ENCODE measurements around the gene S100A12.

The S100A12 gene

DNA sequence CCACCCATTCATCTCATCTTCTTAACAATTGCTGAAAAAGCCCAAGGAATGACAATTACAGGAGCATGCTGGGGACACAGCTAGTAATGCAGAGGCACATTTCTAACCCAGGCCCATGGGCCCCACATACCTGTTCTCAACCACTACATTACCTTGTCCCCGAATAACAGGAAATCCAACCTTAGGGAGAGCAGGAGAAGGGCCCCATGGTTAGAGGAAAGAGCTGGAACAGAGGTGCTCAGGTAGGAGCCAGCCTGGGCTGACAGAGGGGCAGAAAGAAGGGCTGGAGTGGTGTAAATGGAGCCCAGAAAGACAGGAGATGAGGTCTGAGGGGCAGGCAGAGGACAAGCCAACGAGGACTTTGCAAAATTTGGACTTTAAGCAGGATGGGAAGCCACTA lies 26.8 kb upstream of the S100A12 start:
- no peaks in the 10 kb centered on the region for H3K79me2 ChIP-seq (ENCODE audit: low read length)
- H3K9me2 ChIP-seq (replicated peaks; ENCODE audit: insufficient read depth, low read length): no peaks in the 10 kb centered on the region
- DNase-seq: no peak
- no peak overlapping the region for H2AFZ ChIP-seq (ENCODE audit: low read length)
- no peak overlapping the region for H3K4me3 ChIP-seq (ENCODE audit: low read length)
- TF ChIP-seq EZH2phosphoT487 (IDR thresholded peaks at IDR 0.05; ENCODE audit: low read length) (no peak), EZH2 (optimal IDR thresholded peaks at IDR 0.05; ENCODE audit: low read depth, low read length) (no peak)
- TF ChIP-seq, protein P1, sequence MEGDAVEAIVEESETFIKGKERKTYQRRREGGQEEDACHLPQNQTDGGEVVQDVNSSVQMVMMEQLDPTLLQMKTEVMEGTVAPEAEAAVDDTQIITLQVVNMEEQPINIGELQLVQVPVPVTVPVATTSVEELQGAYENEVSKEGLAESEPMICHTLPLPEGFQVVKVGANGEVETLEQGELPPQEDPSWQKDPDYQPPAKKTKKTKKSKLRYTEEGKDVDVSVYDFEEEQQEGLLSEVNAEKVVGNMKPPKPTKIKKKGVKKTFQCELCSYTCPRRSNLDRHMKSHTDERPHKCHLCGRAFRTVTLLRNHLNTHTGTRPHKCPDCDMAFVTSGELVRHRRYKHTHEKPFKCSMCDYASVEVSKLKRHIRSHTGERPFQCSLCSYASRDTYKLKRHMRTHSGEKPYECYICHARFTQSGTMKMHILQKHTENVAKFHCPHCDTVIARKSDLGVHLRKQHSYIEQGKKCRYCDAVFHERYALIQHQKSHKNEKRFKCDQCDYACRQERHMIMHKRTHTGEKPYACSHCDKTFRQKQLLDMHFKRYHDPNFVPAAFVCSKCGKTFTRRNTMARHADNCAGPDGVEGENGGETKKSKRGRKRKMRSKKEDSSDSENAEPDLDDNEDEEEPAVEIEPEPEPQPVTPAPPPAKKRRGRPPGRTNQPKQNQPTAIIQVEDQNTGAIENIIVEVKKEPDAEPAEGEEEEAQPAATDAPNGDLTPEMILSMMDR (IDR thresholded peaks at IDR 0.05; ENCODE audit: low read length): no peak
- no peaks in the 10 kb centered on the region for H3F3A ChIP-seq (ENCODE audit: insufficient read depth, low read length)
- no peak overlapping the region for H3K4me2 ChIP-seq (ENCODE audit: low read depth, low read length)
- H4K20me1 ChIP-seq (ENCODE audit: insufficient read depth, low read length): no peaks in the 10 kb centered on the region
- no peaks in the 10 kb centered on the region for H3K4me1 ChIP-seq (ENCODE audit: low read length)
- no peak overlapping the region for H3K27ac ChIP-seq (ENCODE audit: low read length)
- H3K36me3 ChIP-seq (replicated peaks; ENCODE audit: insufficient read depth, low read length): no peaks in the 10 kb centered on the region
- no peak overlapping the region for H3K9ac ChIP-seq (ENCODE audit: low read length)
- H3K9me3 ChIP-seq (replicated peaks; ENCODE audit: insufficient read depth, low read length): no peaks in the 10 kb centered on the region
- H3K27me3 ChIP-seq (replicated peaks; ENCODE audit: insufficient read depth, low read length): no peaks in the 10 kb centered on the region

- Histone ChIP-seq H3K79me2 (ENCODE audit: low read length) (no peaks in the 10 kb centered on the region), H4K20me1 (ENCODE audit: insufficient read depth, low read length) (no peaks in the 10 kb centered on the region), H3K27me3 (replicated peaks; ENCODE audit: insufficient read depth, low read length) (no peaks in the 10 kb centered on the region; the same call in 1 of the 2 replicates), H3K9me3 (replicated peaks; ENCODE audit: insufficient read depth, low read length) (no peaks in the 10 kb centered on the region), H3K4me1 (ENCODE audit: low read length) (no peaks in the 10 kb centered on the region), H3F3A (ENCODE audit: insufficient read depth, low read length) (no peaks in the 10 kb centered on the region), H3K4me2 (ENCODE audit: low read depth, low read length) (no peak overlapping the region), H3K9me2 (replicated peaks; ENCODE audit: insufficient read depth, low read length) (no peaks in the 10 kb centered on the region), H3K36me3 (replicated peaks; ENCODE audit: insufficient read depth, low read length) (no peaks in the 10 kb centered on the region), H2AFZ (ENCODE audit: low read length) (no peak overlapping the region), H3K9ac (ENCODE audit: low read length) (no peak overlapping the region), H3K4me3 (ENCODE audit: low read length) (no peak overlapping the region), H3K27ac (ENCODE audit: low read length) (no peak overlapping the region)
- DNase-seq: no peak
- TF ChIP-seq EZH2 (optimal IDR thresholded peaks at IDR 0.05; ENCODE audit: low read depth, low read length) (no peak), EZH2phosphoT487 (IDR thresholded peaks at IDR 0.05; ENCODE audit: low read length) (no peak)
- TF ChIP-seq, protein P1 (IDR thresholded peaks at IDR 0.05; ENCODE audit: low read length): no peak
These were observed 26.0 kb upstream of the S100A12 start for GRCh38 chr1:153401461-153401860.

DNA sequence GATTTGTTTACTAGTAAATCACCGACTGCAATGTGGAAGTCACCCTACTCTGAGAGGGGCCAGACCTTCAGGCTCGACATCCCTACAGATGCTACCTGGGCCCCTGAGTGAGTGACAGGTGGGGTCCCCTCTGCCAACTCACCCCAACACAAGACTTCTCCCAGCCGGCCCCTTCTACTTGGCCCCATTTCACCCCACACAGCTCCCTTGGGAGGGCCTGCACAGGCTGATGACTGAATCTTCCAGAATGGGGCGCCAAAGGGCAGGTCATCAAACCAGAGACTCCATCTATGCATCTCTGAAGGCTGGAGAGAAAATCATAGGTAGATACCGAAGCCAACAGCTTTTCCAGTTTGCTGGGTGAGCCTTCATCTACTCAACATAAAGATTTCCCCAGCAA lies 24.8 kb upstream of the S100A12 start:
- H3K9me3 ChIP-seq (replicated peaks; ENCODE audit: insufficient read depth, low read length): no peaks in the 10 kb centered on the region
- H3K4me3 ChIP-seq (ENCODE audit: low read length): no peak overlapping the region
- no peaks in the 10 kb centered on the region for H3K4me1 ChIP-seq (ENCODE audit: low read length)
- no peak overlapping the region for H3K9ac ChIP-seq (ENCODE audit: low read length)
- H3K27ac ChIP-seq (ENCODE audit: low read length): no peak overlapping the region
- H3K36me3 ChIP-seq (replicated peaks; ENCODE audit: insufficient read depth, low read length): no peaks in the 10 kb centered on the region
- no peaks in the 10 kb centered on the region for H3F3A ChIP-seq (ENCODE audit: insufficient read depth, low read length)
- no peaks in the 10 kb centered on the region for H3K79me2 ChIP-seq (ENCODE audit: low read length)
- H3K27me3 ChIP-seq (replicated peaks; ENCODE audit: insufficient read depth, low read length): peaks cover 10% of the 10 kb centered on the region
- DNase-seq: no peak
- no peak overlapping the region for H2AFZ ChIP-seq (ENCODE audit: low read length)
- no peak overlapping the region for H3K4me2 ChIP-seq (ENCODE audit: low read depth, low read length)
- TF ChIP-seq EZH2 (optimal IDR thresholded peaks at IDR 0.05; ENCODE audit: low read depth, low read length): no peak
- no peak for TF ChIP-seq EZH2phosphoT487 (IDR thresholded peaks at IDR 0.05; ENCODE audit: low read length)
- TF ChIP-seq, protein P1 (IDR thresholded peaks at IDR 0.05; ENCODE audit: low read length): 0 out of 2 replicates have a peak, but pooled peaks have one; percentile 5
- no peaks in the 10 kb centered on the region for H3K9me2 ChIP-seq (replicated peaks; ENCODE audit: insufficient read depth, low read length)
- H4K20me1 ChIP-seq (ENCODE audit: insufficient read depth, low read length): no peaks in the 10 kb centered on the region
